Activated CD8-positive, alpha-beta memory T cell treated with anti-CD3 and anti-CD28 coated beads, Interleukin-2, amount 10 ng/mL, durations not matched to agents 7 days and 5 days (primary cell): ENCODE measurements around the gene EFCC1. TPM values are rescaled to one million over a fixed set of nuclear protein-coding genes. Genes with fewer than 3 reads are reported as not detected.
"Not testable (repeated sequence)": the region's sequence is repeated elsewhere in the genome, so short reads cannot be mapped to it uniquely, and the experiment has no call there.

Experiments used
- ATAC-seq: fragments of 150-1000 bp; cut with Tn5 transposase; one replicate; pipeline ENCODE4 v1.10.0; 2021; ENCODE audit warnings: moderate library complexity
- CTCF ChIA-PET: fragments of 350-600 bp; sonication (Branson Sonifier 250); formaldehyde crosslinking; loops from one replicate; lab custom pipeline; 2021; ENCODE audit warnings: antibody characterized with exemption; lab: Charles Lee
- DNase-seq: peaks from one replicate; pipeline ENCODE4 v3.0.0-alpha.2; 2020
- H3K27ac Mint-ChIP-seq: one replicate; pipeline ENCODE4 v1.8.0; 2021; ENCODE audit warnings: mild to moderate bottlenecking, mixed read lengths
- H3K27me3 Mint-ChIP-seq: one replicate; pipeline ENCODE4 v1.8.0; 2021; ENCODE audit warnings: mixed read lengths
- H3K36me3 Mint-ChIP-seq: one replicate; pipeline ENCODE4 v1.8.0; 2021; ENCODE audit warnings: mild to moderate bottlenecking, mixed read lengths
- H3K4me1 Mint-ChIP-seq: one replicate; pipeline ENCODE4 v1.8.0; 2021; ENCODE audit warnings: mixed read lengths
- H3K4me3 Mint-ChIP-seq: one replicate; pipeline ENCODE4 v1.8.0; 2021; ENCODE audit warnings: mild to moderate bottlenecking, moderate library complexity, mixed read lengths
- H3K9me3 Mint-ChIP-seq: one replicate; pipeline ENCODE4 v1.8.0; 2022; ENCODE audit warnings: low read depth, mixed read lengths
- total RNA-seq, 2 experiments: library from RNA; stranded (reverse); gene quantifications; one replicate each; pipeline ENCODE4 v1.2.3, GENCODE V29; 2021

The EFCC1 gene
- total RNA-seq, 2 experiments from 2014 or later, result 0.09 to 0.12 TPM

- Mint-ChIP-seq H3K36me3 (no peaks in the 10 kb centered on the region), H3K9me3 (no peaks in the 10 kb centered on the region), H3K4me3 (no peak overlapping the region), H3K27me3 (peaks cover 15% of the 10 kb centered on the region), H3K4me1 (peaks cover 7% of the 10 kb centered on the region), H3K27ac (no peak overlapping the region)
- CTCF ChIA-PET, result interaction anchor here (0.9 to 6.6 kb wide), 4 partner anchors 17 to 100 kb away, joined by 3 to 70 read pairs (median 7); no protein-coding TSS in a partner anchor
- DNase-seq, result no peak
- no peak for ATAC-seq
Measured at GRCh38 chr3:129070086-129070885, 69.2 kb downstream of the EFCC1 start.

- ATAC-seq (no peak), DNase-seq (no peak)
- Mint-ChIP-seq H3K4me3 (no peak overlapping the region), H3K27me3 (no peaks in the 10 kb centered on the region), H3K36me3 (no peaks in the 10 kb centered on the region), H3K9me3 (no peaks in the 10 kb centered on the region), H3K4me1 (no peaks in the 10 kb centered on the region), H3K27ac (no peak overlapping the region)
- CTCF ChIA-PET, result no interaction called here
Measured at GRCh38 chr3:129077222-129077621, 76.1 kb downstream of the EFCC1 start.

GRCh38 chr3:129078510-129078909 is 77.4 kb downstream of the EFCC1 start:
- no peak for ATAC-seq
- no peak overlapping the region for H3K4me3 Mint-ChIP-seq
- CTCF ChIA-PET, result no interaction called here
- no peak overlapping the region for H3K27ac Mint-ChIP-seq
- no peaks in the 10 kb centered on the region for H3K27me3 Mint-ChIP-seq
- no peaks in the 10 kb centered on the region for H3K36me3 Mint-ChIP-seq
- no peaks in the 10 kb centered on the region for H3K9me3 Mint-ChIP-seq
- H3K4me1 Mint-ChIP-seq, result no peaks in the 10 kb centered on the region
- DNase-seq, result no peak

- no peaks in the 10 kb centered on the region for H3K4me1 Mint-ChIP-seq
- no peaks in the 10 kb centered on the region for H3K27me3 Mint-ChIP-seq
- CTCF ChIA-PET, result no interaction called here
- DNase-seq (no peak), ATAC-seq (no peak)
- H3K4me3 Mint-ChIP-seq, result no peak overlapping the region
- H3K36me3 Mint-ChIP-seq, result no peaks in the 10 kb centered on the region
- no peak overlapping the region for H3K27ac Mint-ChIP-seq
- no peaks in the 10 kb centered on the region for H3K9me3 Mint-ChIP-seq
Measured at GRCh38 chr3:129081503-129081902, 80.4 kb downstream of the EFCC1 start.

- Mint-ChIP-seq H3K4me3 (no peak overlapping the region), H3K27ac (no peak overlapping the region), H3K27me3 (no peaks in the 10 kb centered on the region), H3K9me3 (no peaks in the 10 kb centered on the region), H3K4me1 (no peaks in the 10 kb centered on the region), H3K36me3 (no peaks in the 10 kb centered on the region)
- no peak for DNase-seq
- CTCF ChIA-PET, result no interaction called here
- ATAC-seq, result no peak
Measured at GRCh38 chr3:129082026-129082425, 80.9 kb downstream of the EFCC1 start.

GRCh38 chr3:129084501-129084900 is 83.4 kb downstream of the EFCC1 start:
- H3K9me3 Mint-ChIP-seq, result no peaks in the 10 kb centered on the region
- no peaks in the 10 kb centered on the region for H3K36me3 Mint-ChIP-seq
- CTCF ChIA-PET, result no interaction called here
- no peak for DNase-seq
- H3K4me1 Mint-ChIP-seq, result no peaks in the 10 kb centered on the region
- no peak for ATAC-seq
- no peak overlapping the region for H3K4me3 Mint-ChIP-seq
- H3K27me3 Mint-ChIP-seq, result no peaks in the 10 kb centered on the region
- no peak overlapping the region for H3K27ac Mint-ChIP-seq

- Mint-ChIP-seq H3K9me3 (no peaks in the 10 kb centered on the region), H3K27ac (no peak overlapping the region), H3K4me3 (no peak overlapping the region), H3K4me1 (no peaks in the 10 kb centered on the region), H3K36me3 (no peaks in the 10 kb centered on the region), H3K27me3 (no peaks in the 10 kb centered on the region)
- CTCF ChIA-PET, result interaction anchor here (0.5 to 1.1 kb wide), 2 partner anchors 32 to 287 kb away, joined by 3 to 4 read pairs; no protein-coding TSS in a partner anchor
- ATAC-seq (no peak), DNase-seq (no peak)
Measured at GRCh38 chr3:129085165-129085715, 84.1 kb downstream of the EFCC1 start.

GRCh38 chr3:129085818-129086217 is 84.7 kb downstream of the EFCC1 start:
- CTCF ChIA-PET, result interaction anchor here (1.1 kb wide), 1 partner anchor 32 kb away, joined by 3 read pairs; no protein-coding TSS in a partner anchor
- no peaks in the 10 kb centered on the region for H3K27me3 Mint-ChIP-seq
- ATAC-seq, result no peak
- H3K36me3 Mint-ChIP-seq, result no peaks in the 10 kb centered on the region
- H3K9me3 Mint-ChIP-seq, result no peaks in the 10 kb centered on the region
- no peak overlapping the region for H3K27ac Mint-ChIP-seq
- no peaks in the 10 kb centered on the region for H3K4me1 Mint-ChIP-seq
- no peak overlapping the region for H3K4me3 Mint-ChIP-seq
- no peak for DNase-seq

- DNase-seq, result no peak
- Mint-ChIP-seq H3K27me3 (no peaks in the 10 kb centered on the region), H3K4me3 (no peak overlapping the region), H3K9me3 (no peaks in the 10 kb centered on the region), H3K36me3 (peaks cover 2% of the 10 kb centered on the region), H3K4me1 (no peaks in the 10 kb centered on the region), H3K27ac (no peak overlapping the region)
- CTCF ChIA-PET, result no interaction called here
- no peak for ATAC-seq
Measured at GRCh38 chr3:129087138-129087702, 86.1 kb downstream of the EFCC1 start.

GRCh38 chr3:129087904-129088303 is 86.8 kb downstream of the EFCC1 start:
- H3K36me3 Mint-ChIP-seq, H3K4me1 Mint-ChIP-seq, H3K27me3 Mint-ChIP-seq, H3K9me3 Mint-ChIP-seq, H3K27ac Mint-ChIP-seq, H3K4me3 Mint-ChIP-seq, DNase-seq, CTCF ChIA-PET: not testable (repeated sequence)
- ATAC-seq, result peak; percentile 54

GRCh38 chr3:129088312-129088711 is 87.2 kb downstream of the EFCC1 start:
- H3K4me1 Mint-ChIP-seq, DNase-seq, H3K36me3 Mint-ChIP-seq, H3K9me3 Mint-ChIP-seq, ATAC-seq, CTCF ChIA-PET, H3K4me3 Mint-ChIP-seq, H3K27me3 Mint-ChIP-seq, H3K27ac Mint-ChIP-seq: not testable (repeated sequence)
